GM12878 (cell line): ENCODE measurements around the gene CTNNBL1. TPM values are rescaled to one million over a fixed set of nuclear protein-coding genes. Genes with fewer than 3 reads are reported as not detected.

ENCODE experiments used
- ATAC-seq: fragments of 200-7000 bp; cut with Tn5 transposase; 3 replicates; pipeline ENCODE4 v1.9.1; 2020; ENCODE audit warnings: mild to moderate bottlenecking, moderate library complexity
- BruUV-seq: library from RNA; stranded (reverse); fragments of 400-500 nt; replicated peaks from 2 replicates; lab custom pipeline; 2021; lab: Mats Ljungman, UMichigan
- CTCF ChIA-PET: fragments of 300-600 bp; sonication (Branson Sonifier 250); formaldehyde crosslinking; extraction: SDS; loops from one replicate; lab custom pipeline; 2021; ENCODE audit warnings: inconsistent platforms; lab: Yijun Ruan, JAX
- POLR2A ChIA-PET: fragments of 350-600 bp; formaldehyde crosslinking; extraction: SDS; loops from one replicate; lab custom pipeline; 2021; ENCODE audit warnings: inconsistent platforms; lab: Charles Lee
- RAD21 ChIA-PET: fragments of 300-600 bp; sonication (Branson Sonifier 250); formaldehyde crosslinking; loops from one replicate; lab custom pipeline; 2023; ENCODE audit warnings: antibody characterized with exemption; ENCODE audit not compliant: unreplicated experiment; lab: Charles Lee
- SMC1A ChIA-PET: fragments of 300-600 bp; sonication (Branson Sonifier 250); formaldehyde crosslinking; loops from one replicate; lab custom pipeline; 2023; ENCODE audit not compliant: unreplicated experiment, uncharacterized antibody; lab: Charles Lee
- DNase-seq: peaks from one replicate; pipeline ENCODE4 v3.0.0-alpha.2; 2011; ENCODE audit warnings: low read depth, low spot score
- FAIRE-seq: peaks from 3 replicates; lab custom pipeline; 2011; peaks lifted over from hg19 to GRCh38; lab: Jason Lieb, UNC
- H2AFZ ChIP-seq: 2 replicates; pipeline ENCODE4 v1.6.0; 2011; ENCODE audit warnings: low read depth, low read length, control low read depth; ENCODE audit not compliant: control insufficient read depth
- H3K27ac ChIP-seq: 2 replicates; pipeline ENCODE4 v1.5.1; 2011; ENCODE audit warnings: control low read depth; ENCODE audit not compliant: control insufficient read depth, insufficient read depth
- H3K27me3 ChIP-seq, 2 experiments: replicated peaks in 1 of 2; 2 replicates each; pipeline versions ENCODE4 v1.6.0 to v1.6.1; 2011; ENCODE audit warnings: low read length in 1 of 2; ENCODE audit not compliant: control insufficient read depth in 2 of 2, insufficient read depth in 2 of 2
- H3K36me3 ChIP-seq, 2 experiments: 2 replicates each; pipeline ENCODE4 v1.5.1; 2011; ENCODE audit warnings: low read length in 1 of 2; ENCODE audit not compliant: control insufficient read depth in 2 of 2, insufficient read depth in 2 of 2
- H3K4me1 ChIP-seq: 2 replicates; pipeline ENCODE4 v1.6.1; 2011; ENCODE audit warnings: mild to moderate bottlenecking, low read length, moderate library complexity, mixed read lengths; ENCODE audit not compliant: control insufficient read depth, insufficient read depth
- H3K4me2 ChIP-seq: 2 replicates; pipeline ENCODE4 v1.6.0; 2011; ENCODE audit warnings: control low read depth; ENCODE audit not compliant: control insufficient read depth, insufficient read depth
- H3K4me3 ChIP-seq: fragments of 200-600 bp; sonication (generic); 2 replicates; pipeline ENCODE4 v1.5.1; 2016
- H3K79me2 ChIP-seq: 2 replicates; pipeline ENCODE4 v1.6.0; 2011; ENCODE audit warnings: low read length; ENCODE audit not compliant: control insufficient read depth, insufficient read depth
- H3K9ac ChIP-seq: 2 replicates; pipeline ENCODE4 v1.8.0; 2011; ENCODE audit warnings: low read length, control low read depth, mixed read lengths; ENCODE audit not compliant: control insufficient read depth, insufficient read depth
- H3K9me3 ChIP-seq: replicated peaks from 3 replicates; pipeline ENCODE4 v1.5.1; 2011; ENCODE audit warnings: mild to moderate bottlenecking, low read length; ENCODE audit not compliant: control insufficient read depth, insufficient read depth
- H4K20me1 ChIP-seq: 2 replicates; pipeline ENCODE4 v1.6.0; 2011; ENCODE audit not compliant: control insufficient read depth, insufficient read depth
- BRCA1 ChIP-seq: IDR thresholded peaks from 2 replicates; pipeline ENCODE4 v1.6.1; 2011; ENCODE audit warnings: low read depth, low read length, improper control_type of control experiment
- CREB1 ChIP-seq: IDR thresholded peaks from 2 replicates; pipeline ENCODE4 v1.6.1; 2012; ENCODE audit warnings: low read depth, mild to moderate bottlenecking, inconsistent platforms
- ESRRA ChIP-seq: IDR thresholded peaks from 2 replicates; pipeline ENCODE4 v1.6.1; 2012; ENCODE audit warnings: mild to moderate bottlenecking, low read length, improper control_type of control experiment
- HDAC2 ChIP-seq: fragments of 200-600 bp; sonication (generic); IDR thresholded peaks from 2 replicates; pipeline ENCODE4 v1.6.1; 2017
- IRF3 ChIP-seq: fragments of 450-650 bp; IDR thresholded peaks from 2 replicates; pipeline ENCODE4 v1.6.1; 2014; ENCODE audit warnings: mild to moderate bottlenecking
- KDM1A ChIP-seq: fragments of 200-600 bp; sonication (generic); IDR thresholded peaks from 2 replicates; pipeline ENCODE4 v1.6.1; 2016; ENCODE audit warnings: borderline replicate concordance
- KLF5 ChIP-seq: fragments of 450-650 bp; IDR thresholded peaks from 2 replicates; pipeline ENCODE4 v1.6.1; 2014; ENCODE audit warnings: mild to moderate bottlenecking; ENCODE audit not compliant: partially characterized antibody
- NFIC ChIP-seq: IDR thresholded peaks from 2 replicates; pipeline ENCODE4 v1.6.1; 2012; ENCODE audit warnings: low read depth, mild to moderate bottlenecking, inconsistent platforms, low read length, moderate library complexity
- NKRF ChIP-seq: fragments of 450-650 bp; conservative IDR thresholded peaks from 2 replicates; pipeline ENCODE4 v1.6.1; 2017; ENCODE audit warnings: mild to moderate bottlenecking, moderate library complexity
- RB1 ChIP-seq: fragments of 450-650 bp; formaldehyde crosslinking; IDR thresholded peaks from 2 replicates; pipeline ENCODE4 v1.6.1; 2017; ENCODE audit warnings: mild to moderate bottlenecking, borderline replicate concordance
- RCOR1 ChIP-seq: conservative IDR thresholded peaks from 2 replicates; pipeline ENCODE4 v1.6.1; 2012; ENCODE audit warnings: low read depth, low read length, improper control_type of control experiment
- STAT3 ChIP-seq: IDR thresholded peaks from 2 replicates; pipeline ENCODE4 v1.6.1; 2011; ENCODE audit warnings: low read depth, low read length, improper control_type of control experiment
- ZBED1 ChIP-seq: IDR thresholded peaks from 2 replicates; pipeline ENCODE4 v1.6.1; 2016; ENCODE audit warnings: borderline replicate concordance
- ZNF24 ChIP-seq: fragments of 450-650 bp; IDR thresholded peaks from 2 replicates; pipeline ENCODE4 v1.6.1; 2017; ENCODE audit warnings: antibody characterized with exemption, mild to moderate bottlenecking
- ZNF384 ChIP-seq: IDR thresholded peaks from 2 replicates; pipeline ENCODE4 v1.6.1; 2012; ENCODE audit warnings: low read depth, mild to moderate bottlenecking, low read length, improper control_type of control experiment, borderline replicate concordance
- ZNF622 ChIP-seq: fragments of 450-650 bp; IDR thresholded peaks from 2 replicates; pipeline ENCODE4 v1.6.1; 2017; ENCODE audit warnings: mild to moderate bottlenecking, inconsistent platforms
- WGBS: methylation state at CpG from one replicate; pipeline ENCODE4 v1.1.6; 2016; ENCODE audit warnings: low lambda C conversion rate; ENCODE audit not compliant: insufficient replicate concordance, insufficient coverage; ENCODE audit errors: missing lambda C conversion rate; 5-methylcytosine and 5-hydroxymethylcytosine counted together
- in situ Hi-C: fragments of 300-500 bp; cut with MboI; formaldehyde crosslinking; loops from 9 replicates; pipeline ENCODE4 v1.14.3; 2018; ENCODE audit warnings: mixed read lengths
- intact Hi-C: fragments of 100-400 bp; cut with micrococcal nuclease; formaldehyde crosslinking; loops from one replicate; pipeline ENCODE4 v1.14.2; 2022; ENCODE audit not compliant: unreplicated experiment
- polyA plus RNA-seq, 11 experiments: library from polyadenylated mRNA; depleted of rRNA in 4 of 11; unstranded in 6 of 11; stranded (reverse) in 5 of 11; fragments of >200 nt; fragmentation: Nextera tagmentation in 4 of 11; fragmentation: Illumina TruSeq in 1 of 11; extraction: Ambion mirVana in 4 of 11; extraction: Trizol in 1 of 11; gene quantifications; 1 replicate in 1 of 11; 2 replicates in 10 of 11; pipeline versions ENCODE4 v1.2.1 to v1.2.3, GENCODE V29; 2011 to 2016; ENCODE audit warnings: inconsistent platforms in 2 of 11, missing spikeins in 2 of 11, low read depth in 1 of 11
- total RNA-seq, 4 experiments: library from RNA; depleted of rRNA in 3 of 4; stranded (reverse); fragments of >200 nt in 3 of 4; fragmentation: Illumina TruSeq in 1 of 4; extraction: Trizol in 1 of 4; gene quantifications; 2 replicates each; pipeline versions ENCODE4 v1.2.1 to v1.2.3, GENCODE V29; 2013 to 2021
- TF ChIP-seq, protein P1 (sequence below): fragments of 450-650 bp; formaldehyde crosslinking; IDR thresholded peaks from 2 replicates; pipeline ENCODE4 v1.4.0; 2020; ENCODE audit warnings: mild to moderate bottlenecking, moderate library complexity
- TF ChIP-seq, protein P2 (sequence below): fragments of 150-350 bp; IDR thresholded peaks from 2 replicates; pipeline ENCODE4 v1.6.1; 2014; ENCODE audit warnings: mild to moderate bottlenecking, low read depth, low read length

Gene CTNNBL1
- total and polyA plus RNA-seq, 10 of the 15 experiments (the other 5 are each of a cell fraction or from before 2014, with no cell fraction given) = 43.1 to 102 (median 67.8) TPM

DNA sequence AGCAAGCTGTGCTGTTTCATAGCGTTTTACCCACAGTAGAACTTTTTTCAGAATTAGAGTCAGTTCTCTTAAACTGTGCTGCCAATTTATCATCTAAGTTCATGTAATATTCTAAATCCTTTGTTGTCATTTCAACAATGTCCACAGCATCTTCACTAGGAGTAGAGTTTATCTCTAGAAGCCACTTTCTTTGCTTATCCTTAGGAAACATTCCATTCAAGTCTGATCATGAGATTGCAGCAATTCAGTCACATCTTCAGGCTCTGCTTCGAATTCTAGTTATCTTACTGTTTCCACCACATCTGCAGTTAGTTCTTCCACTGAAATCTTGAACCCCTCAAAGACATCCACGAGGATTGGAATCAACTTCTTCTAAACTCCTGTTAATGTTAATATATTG, 12.5 kb downstream of the CTNNBL1 start:
- Histone ChIP-seq H3K27ac (no peak overlapping the region), H3K4me1 (no peaks in the 10 kb centered on the region), H3K27me3 (no peaks in the 10 kb centered on the region), H3K4me2 (no peak overlapping the region), H3K9me3 (no peaks in the 10 kb centered on the region; the same call in 1 of the 3 replicates), H4K20me1 (no peaks in the 10 kb centered on the region; the same call in 1 of the 2 replicates), H3K4me3 (no peak overlapping the region), H3K36me3 (0 out of 4 replicates have a peak, but pooled peaks cover 0 to under 1% of the 10 kb centered on the region in 2 experiments), H3K79me2 (peaks cover 17% of the 10 kb centered on the region), H3K9ac (no peak overlapping the region), H2AFZ (no peak overlapping the region)
- intact Hi-C loops = no loop called here
- WGBS = 98% methylated on average over 3 of the region's 3 CpGs
- TF ChIP-seq HDAC2 = no peak
- no peak for TF ChIP-seq ZNF622
- no peak for TF ChIP-seq NFIC
- no peak for TF ChIP-seq RCOR1
- TF ChIP-seq IRF3 = no peak
- no peak for TF ChIP-seq RB1
- no peak for TF ChIP-seq BRCA1
- TF ChIP-seq ZNF24 = no peak
- no peak for TF ChIP-seq CREB1
- TF ChIP-seq ZNF384 = no peak
- TF ChIP-seq ZBED1 = no peak
- TF ChIP-seq, protein P1, sequence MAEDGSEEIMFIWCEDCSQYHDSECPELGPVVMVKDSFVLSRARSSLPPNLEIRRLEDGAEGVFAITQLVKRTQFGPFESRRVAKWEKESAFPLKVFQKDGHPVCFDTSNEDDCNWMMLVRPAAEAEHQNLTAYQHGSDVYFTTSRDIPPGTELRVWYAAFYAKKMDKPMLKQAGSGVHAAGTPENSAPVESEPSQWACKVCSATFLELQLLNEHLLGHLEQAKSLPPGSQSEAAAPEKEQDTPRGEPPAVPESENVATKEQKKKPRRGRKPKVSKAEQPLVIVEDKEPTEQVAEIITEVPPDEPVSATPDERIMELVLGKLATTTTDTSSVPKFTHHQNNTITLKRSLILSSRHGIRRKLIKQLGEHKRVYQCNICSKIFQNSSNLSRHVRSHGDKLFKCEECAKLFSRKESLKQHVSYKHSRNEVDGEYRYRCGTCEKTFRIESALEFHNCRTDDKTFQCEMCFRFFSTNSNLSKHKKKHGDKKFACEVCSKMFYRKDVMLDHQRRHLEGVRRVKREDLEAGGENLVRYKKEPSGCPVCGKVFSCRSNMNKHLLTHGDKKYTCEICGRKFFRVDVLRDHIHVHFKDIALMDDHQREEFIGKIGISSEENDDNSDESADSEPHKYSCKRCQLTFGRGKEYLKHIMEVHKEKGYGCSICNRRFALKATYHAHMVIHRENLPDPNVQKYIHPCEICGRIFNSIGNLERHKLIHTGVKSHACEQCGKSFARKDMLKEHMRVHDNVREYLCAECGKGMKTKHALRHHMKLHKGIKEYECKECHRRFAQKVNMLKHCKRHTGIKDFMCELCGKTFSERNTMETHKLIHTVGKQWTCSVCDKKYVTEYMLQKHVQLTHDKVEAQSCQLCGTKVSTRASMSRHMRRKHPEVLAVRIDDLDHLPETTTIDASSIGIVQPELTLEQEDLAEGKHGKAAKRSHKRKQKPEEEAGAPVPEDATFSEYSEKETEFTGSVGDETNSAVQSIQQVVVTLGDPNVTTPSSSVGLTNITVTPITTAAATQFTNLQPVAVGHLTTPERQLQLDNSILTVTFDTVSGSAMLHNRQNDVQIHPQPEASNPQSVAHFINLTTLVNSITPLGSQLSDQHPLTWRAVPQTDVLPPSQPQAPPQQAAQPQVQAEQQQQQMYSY (CRISPR knock-in tag) = no peak
- TF ChIP-seq KLF5 = no peak
- TF ChIP-seq STAT3 = no peak
- no peak for TF ChIP-seq ESRRA
- TF ChIP-seq KDM1A = no peak
- no peak for TF ChIP-seq NKRF
- TF ChIP-seq, protein P2, sequence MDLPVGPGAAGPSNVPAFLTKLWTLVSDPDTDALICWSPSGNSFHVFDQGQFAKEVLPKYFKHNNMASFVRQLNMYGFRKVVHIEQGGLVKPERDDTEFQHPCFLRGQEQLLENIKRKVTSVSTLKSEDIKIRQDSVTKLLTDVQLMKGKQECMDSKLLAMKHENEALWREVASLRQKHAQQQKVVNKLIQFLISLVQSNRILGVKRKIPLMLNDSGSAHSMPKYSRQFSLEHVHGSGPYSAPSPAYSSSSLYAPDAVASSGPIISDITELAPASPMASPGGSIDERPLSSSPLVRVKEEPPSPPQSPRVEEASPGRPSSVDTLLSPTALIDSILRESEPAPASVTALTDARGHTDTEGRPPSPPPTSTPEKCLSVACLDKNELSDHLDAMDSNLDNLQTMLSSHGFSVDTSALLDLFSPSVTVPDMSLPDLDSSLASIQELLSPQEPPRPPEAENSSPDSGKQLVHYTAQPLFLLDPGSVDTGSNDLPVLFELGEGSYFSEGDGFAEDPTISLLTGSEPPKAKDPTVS = no peak
- ChIA-PET SMC1A (interaction anchor here (0.7 kb wide), 1 partner anchor 315 kb away, joined by 3 read pairs; no protein-coding TSS in a partner anchor), POLR2A (no interaction called here), CTCF (interaction anchor here (0.5 kb wide), 1 partner anchor 90 kb away, joined by 3 read pairs; no protein-coding TSS in a partner anchor), RAD21 (interaction anchor here (0.7 kb wide), 1 partner anchor 10 kb away, joined by 3 read pairs; no protein-coding TSS in a partner anchor)
- FAIRE-seq (no peak), ATAC-seq (no peak), DNase-seq (no peak)
- TSS peak; percentile 3 for BruUV-seq
- in situ Hi-C loops = no loop called here
